ENCODE measurements around the gene OR2T27. TPM values are rescaled to one million over a fixed set of nuclear protein-coding genes. Genes with fewer than 3 reads are reported as not detected.
A peak's percentile ranks its signal among the peaks of the same experiment; 100 is the strongest.

Gene OR2T27
- total RNA-seq, 1 experiment from 2014 or later = not detected

- H3F3A ChIP-seq (ENCODE audit: low read length, unreplicated experiment) = no peaks in the 10 kb centered on the region
- H3K27me3 ChIP-seq (ENCODE audit: low read length) = no peaks in the 10 kb centered on the region
- no peak for TF ChIP-seq CTCF (conservative IDR thresholded peaks at IDR 0.05; ENCODE audit: low read depth, low read length)
- no peak for TF ChIP-seq EZH2phosphoT487 (IDR thresholded peaks at IDR 0.05; ENCODE audit: borderline replicate concordance, low read length)
- TF ChIP-seq EZH2 (IDR thresholded peaks at IDR 0.05; ENCODE audit: low read length, unreplicated experiment) = no peak
- no peaks in the 10 kb centered on the region for H3K4me1 ChIP-seq (ENCODE audit: insufficient read depth, low read length)
- no peak within 1 kb of the TSS for H3K4me2 ChIP-seq (ENCODE audit: low read length)
- H3K27ac ChIP-seq (ENCODE audit: low read length) = no peak within 1 kb of the TSS
- H3K9ac ChIP-seq (ENCODE audit: low read length) = no peak within 1 kb of the TSS
- H3K79me2 ChIP-seq (ENCODE audit: low read length) = no peaks in the 10 kb centered on the region
- H3K9me3 ChIP-seq (ENCODE audit: low read length) = no peaks in the 10 kb centered on the region
- H4K20me1 ChIP-seq (ENCODE audit: low read length) = no peaks in the 10 kb centered on the region
- intact Hi-C loops (cut with micrococcal nuclease) = loop anchor here (1.0 to 5.0 kb wide), 2 partner anchors 105 to 120 kb away; no protein-coding TSS in a partner anchor
- no peak for DNase-seq
- H2AFZ ChIP-seq (ENCODE audit: low read length) = no peak within 1 kb of the TSS
- ChIA-PET CTCF (no interaction called here), POLR2A (ENCODE audit: unreplicated experiment) (no interaction called here)
- no peaks in the 10 kb centered on the region for H3K36me3 ChIP-seq (ENCODE audit: low read depth, low read length)
- no peaks in the 10 kb centered on the region for H3K9me2 ChIP-seq (replicated peaks; ENCODE audit: low read length)
- BruUV-seq (replicated peaks) = no TSS peak
- H3K4me3 ChIP-seq (ENCODE audit: low read length) = no peak within 1 kb of the TSS
- no peak for ATAC-seq
These were observed 47.4 kb upstream of the OR2T27 start, which contains the start of gene OR14I1 for GRCh38 chr1:248702714-248703113. TSS of gene OR14I1 (minus strand) at chr1:248702766.

GRCh38 chr1:248699099-248699498, 43.8 kb upstream of the OR2T27 start:
- TF ChIP-seq EZH2 (IDR thresholded peaks at IDR 0.05; ENCODE audit: low read length, unreplicated experiment) (no peak), EZH2phosphoT487 (IDR thresholded peaks at IDR 0.05; ENCODE audit: borderline replicate concordance, low read length) (no peak), CTCF (conservative IDR thresholded peaks at IDR 0.05; ENCODE audit: low read depth, low read length) (no peak)
- DNase-seq = no peak

GRCh38 chr1:248697907-248698306, 42.6 kb upstream of the OR2T27 start:
- POLR2A ChIA-PET (ENCODE audit: unreplicated experiment) = interaction anchor here (0.6 kb wide), 1 partner anchor 39 kb away, joined by 6 read pairs; no protein-coding TSS in a partner anchor
- TF ChIP-seq EZH2phosphoT487 (IDR thresholded peaks at IDR 0.05; ENCODE audit: borderline replicate concordance, low read length) (no peak), CTCF (conservative IDR thresholded peaks at IDR 0.05; ENCODE audit: low read depth, low read length) (no peak), EZH2 (IDR thresholded peaks at IDR 0.05; ENCODE audit: low read length, unreplicated experiment) (no peak)
- Histone ChIP-seq H3K4me3 (ENCODE audit: low read length) (no peak overlapping the region), H3K36me3 (ENCODE audit: low read depth, low read length) (no peaks in the 10 kb centered on the region), H3K9ac (ENCODE audit: low read length) (no peak overlapping the region), H3F3A (ENCODE audit: low read length, unreplicated experiment) (no peaks in the 10 kb centered on the region), H3K79me2 (ENCODE audit: low read length) (no peaks in the 10 kb centered on the region), H3K27ac (ENCODE audit: low read length) (no peak overlapping the region), H4K20me1 (ENCODE audit: low read length) (no peaks in the 10 kb centered on the region), H3K4me2 (ENCODE audit: low read length) (no peak overlapping the region), H3K4me1 (ENCODE audit: insufficient read depth, low read length) (peaks cover 6% of the 10 kb centered on the region; the same call in 1 of the 2 replicates), H3K9me2 (replicated peaks; ENCODE audit: low read length) (no peaks in the 10 kb centered on the region), H2AFZ (ENCODE audit: low read length) (0 out of 2 replicates have a peak overlapping the region, but pooled peaks have one; percentile 10), H3K9me3 (ENCODE audit: low read length) (no peaks in the 10 kb centered on the region), H3K27me3 (ENCODE audit: low read length) (no peaks in the 10 kb centered on the region)
- intact Hi-C loops (cut with micrococcal nuclease) = no loop called here
- no peak for ATAC-seq
- peak; percentile 25 for DNase-seq
- CTCF ChIA-PET = no interaction called here
- BruUV-seq (replicated peaks) = no TSS peak

More at GRCh38 chr1:248699099-248699498, 43.8 kb upstream of the OR2T27 start:
- H3K4me3 ChIP-seq (ENCODE audit: low read length) = no peak overlapping the region
- no peak overlapping the region for H3K4me2 ChIP-seq (ENCODE audit: low read length)
- H3K4me1 ChIP-seq (ENCODE audit: insufficient read depth, low read length) = peaks cover 6% of the 10 kb centered on the region; the same call in 1 of the 2 replicates
- no peak overlapping the region for H2AFZ ChIP-seq (ENCODE audit: low read length)
- H4K20me1 ChIP-seq (ENCODE audit: low read length) = no peaks in the 10 kb centered on the region
- BruUV-seq (replicated peaks) = no TSS peak
- ChIA-PET CTCF (no interaction called here), POLR2A (ENCODE audit: unreplicated experiment) (no interaction called here)
- no peak overlapping the region for H3K9ac ChIP-seq (ENCODE audit: low read length)
- no peak overlapping the region for H3K27ac ChIP-seq (ENCODE audit: low read length)
- no peak for ATAC-seq
- no peaks in the 10 kb centered on the region for H3K9me3 ChIP-seq (ENCODE audit: low read length)
- H3K79me2 ChIP-seq (ENCODE audit: low read length) = no peaks in the 10 kb centered on the region
- no peaks in the 10 kb centered on the region for H3K9me2 ChIP-seq (replicated peaks; ENCODE audit: low read length)
- intact Hi-C loops (cut with micrococcal nuclease) = no loop called here
- no peaks in the 10 kb centered on the region for H3K27me3 ChIP-seq (ENCODE audit: low read length)
- H3K36me3 ChIP-seq (ENCODE audit: low read depth, low read length) = no peaks in the 10 kb centered on the region
- H3F3A ChIP-seq (ENCODE audit: low read length, unreplicated experiment) = no peaks in the 10 kb centered on the region
